H9 (cell line): ENCODE measurements around the gene GCN1. TPM values are rescaled to one million over a fixed set of nuclear protein-coding genes. Genes with fewer than 3 reads are reported as not detected.

Experiments used
- DNase-seq: peaks from one replicate; pipeline ENCODE4 v3.0.0-alpha.2; 2017
- H2AFZ ChIP-seq: one replicate; pipeline ENCODE4 v1.6.1; 2013; ENCODE audit warnings: mild to moderate bottlenecking, low read length, control low read depth, moderate library complexity
- H2AK5ac ChIP-seq: 2 replicates; pipeline ENCODE4 v1.6.1; 2013; ENCODE audit warnings: low read length, control low read depth, mixed read lengths; ENCODE audit not compliant: insufficient read length
- H2BK120ac ChIP-seq: one replicate; pipeline ENCODE4 v1.6.1; 2013; ENCODE audit warnings: low read depth, mild to moderate bottlenecking, low read length, control low read depth, inconsistent platforms; ENCODE audit not compliant: poor library complexity, severe bottlenecking
- H2BK12ac ChIP-seq: 2 replicates; pipeline ENCODE4 v1.6.1; 2013; ENCODE audit warnings: low read length, control low read depth, mixed read lengths, low read depth; ENCODE audit not compliant: insufficient read length
- H2BK15ac ChIP-seq: 2 replicates; pipeline ENCODE4 v1.6.1; 2013; ENCODE audit warnings: low read depth, low read length, control low read depth
- H2BK20ac ChIP-seq: one replicate; pipeline ENCODE4 v1.6.1; 2013; ENCODE audit warnings: low read depth, mild to moderate bottlenecking, low read length, control low read depth, inconsistent platforms; ENCODE audit not compliant: poor library complexity, severe bottlenecking
- H2BK5ac ChIP-seq: 2 replicates; pipeline ENCODE4 v1.6.1; 2013; ENCODE audit warnings: low read length, control low read depth, mixed read lengths; ENCODE audit not compliant: insufficient read length
- H3K14ac ChIP-seq: 2 replicates; pipeline ENCODE4 v1.6.1; 2013; ENCODE audit warnings: low read length, control low read depth; ENCODE audit not compliant: insufficient read depth
- H3K18ac ChIP-seq: 2 replicates; pipeline ENCODE4 v1.6.1; 2013; ENCODE audit warnings: low read depth, mild to moderate bottlenecking, mixed read lengths, low read length, control low read depth; ENCODE audit not compliant: insufficient read length
- H3K23ac ChIP-seq: 2 replicates; pipeline ENCODE4 v1.6.1; 2013; ENCODE audit warnings: low read length, control low read depth, mixed read lengths, low read depth; ENCODE audit not compliant: insufficient read length
- H3K23me2 ChIP-seq: 2 replicates; pipeline ENCODE4 v1.6.1; 2013; ENCODE audit warnings: low read depth, mild to moderate bottlenecking, mixed read lengths, low read length, control low read depth; ENCODE audit not compliant: insufficient read length, poor library complexity, severe bottlenecking
- H3K27ac ChIP-seq: 2 replicates; pipeline ENCODE4 v1.5.1; 2013; ENCODE audit warnings: low read length, control low read depth, mixed read lengths, low read depth; ENCODE audit not compliant: insufficient read length
- H3K27me3 ChIP-seq: 2 replicates; pipeline ENCODE4 v1.6.1; 2013; ENCODE audit warnings: low read length, control low read depth, inconsistent platforms; ENCODE audit not compliant: insufficient read depth
- H3K4ac ChIP-seq: 2 replicates; pipeline ENCODE4 v1.6.1; 2013; ENCODE audit warnings: low read depth, mild to moderate bottlenecking, control low read depth, inconsistent platforms, low read length, moderate library complexity
- H3K4me1 ChIP-seq: 2 replicates; pipeline ENCODE4 v1.6.1; 2013; ENCODE audit warnings: low read length, control low read depth, inconsistent platforms; ENCODE audit not compliant: insufficient read depth
- H3K4me2 ChIP-seq: 2 replicates; pipeline ENCODE4 v1.6.1; 2013; ENCODE audit warnings: low read length, control low read depth, mixed read lengths; ENCODE audit not compliant: insufficient read length, insufficient read depth
- H3K56ac ChIP-seq: 2 replicates; pipeline ENCODE4 v1.6.1; 2013; ENCODE audit warnings: low read depth, mild to moderate bottlenecking, mixed read lengths, low read length, control low read depth; ENCODE audit not compliant: insufficient read length
- H3K79me1 ChIP-seq: 2 replicates; pipeline ENCODE4 v1.6.1; 2013; ENCODE audit warnings: low read depth, mild to moderate bottlenecking, moderate library complexity, low read length, control low read depth, inconsistent platforms; ENCODE audit not compliant: insufficient read depth, poor library complexity, severe bottlenecking
- H3K79me2 ChIP-seq: 2 replicates; pipeline ENCODE4 v1.6.1; 2013; ENCODE audit warnings: low read length, control low read depth, inconsistent platforms; ENCODE audit not compliant: insufficient read depth
- H3K9ac ChIP-seq: 2 replicates; pipeline ENCODE4 v1.6.1; 2013; ENCODE audit warnings: low read length, control low read depth, mixed read lengths; ENCODE audit not compliant: insufficient read length; ENCODE audit errors: extremely low read depth
- H3K9me3 ChIP-seq: one replicate; pipeline ENCODE4 v1.6.1; 2013; ENCODE audit warnings: low read depth, low read length, inconsistent platforms; ENCODE audit not compliant: control insufficient read depth
- H3T11ph ChIP-seq: one replicate; pipeline ENCODE4 v1.6.1; 2013; ENCODE audit warnings: mild to moderate bottlenecking, low read length, control low read depth, inconsistent platforms
- H4K20me1 ChIP-seq: one replicate; pipeline ENCODE4 v1.6.1; 2013; ENCODE audit not compliant: control insufficient read depth, insufficient read length, insufficient read depth
- H4K5ac ChIP-seq: 2 replicates; pipeline ENCODE4 v1.6.1; 2013; ENCODE audit warnings: low read depth, mild to moderate bottlenecking, mixed read lengths, low read length, control low read depth; ENCODE audit not compliant: insufficient read length
- H4K8ac ChIP-seq: replicated peaks from 2 replicates; pipeline ENCODE4 v1.6.1; 2013; ENCODE audit warnings: low read length, control low read depth, mixed read lengths, low read depth; ENCODE audit not compliant: insufficient read length
- H4K91ac ChIP-seq: 2 replicates; pipeline ENCODE4 v1.6.1; 2013; ENCODE audit warnings: low read depth, mild to moderate bottlenecking, moderate library complexity, mixed read lengths, low read length, control low read depth; ENCODE audit not compliant: insufficient read length
- H3K27ac Mint-ChIP-seq, 3 experiments: 2 replicates in 2 of 3; 3 replicates in 1 of 3; pipeline ENCODE4 v1.8.0; 2020 to 2021; ENCODE audit warnings: mixed read lengths in 3 of 3, mild to moderate bottlenecking in 1 of 3, moderate library complexity in 1 of 3
- H3K27me3 Mint-ChIP-seq: 2 replicates; pipeline ENCODE4 v1.8.0; 2021; ENCODE audit warnings: low read depth, mild to moderate bottlenecking, moderate library complexity, mixed read lengths
- H3K36me3 Mint-ChIP-seq, 3 experiments: 2 replicates in 2 of 3; 3 replicates in 1 of 3; pipeline ENCODE4 v1.8.0; 2020 to 2021; ENCODE audit warnings: low read depth in 3 of 3, mixed read lengths in 3 of 3; ENCODE audit not compliant: insufficient read depth in 1 of 3
- H3K4me1 Mint-ChIP-seq, 2 experiments: 2 replicates each; pipeline ENCODE4 v1.8.0; 2020; ENCODE audit warnings: mixed read lengths in 2 of 2
- H3K4me3 Mint-ChIP-seq, 2 experiments: 2 replicates in 1 of 2; 3 replicates in 1 of 2; pipeline ENCODE4 v1.8.0; 2020 to 2021; ENCODE audit warnings: mild to moderate bottlenecking in 2 of 2, mixed read lengths in 2 of 2, moderate library complexity in 1 of 2
- H3K9me3 Mint-ChIP-seq, 2 experiments: 2 replicates in 1 of 2; 3 replicates in 1 of 2; pipeline ENCODE4 v1.8.0; 2020; ENCODE audit warnings: mild to moderate bottlenecking in 2 of 2, mixed read lengths in 2 of 2, moderate library complexity in 1 of 2
- CTCF ChIP-seq: fragments of 200-600 bp; sonication (generic); conservative IDR thresholded peaks from 3 replicates; pipeline ENCODE4 v1.8.0; 2021; ENCODE audit warnings: antibody characterized with exemption, mild to moderate bottlenecking
- WGBS: extraction: QIAGEN DNeasy Blood & Tissue Kit; methylation state at CpG from one replicate; pipeline ENCODE4 v1.1.7; 2013; ENCODE audit warnings: missing lambda C conversion rate, low lambda C conversion rate, mixed read lengths; ENCODE audit not compliant: insufficient read length; ENCODE audit errors: extremely low coverage; 5-methylcytosine and 5-hydroxymethylcytosine counted together
- total RNA-seq: library from RNA; stranded (reverse); gene quantifications from 2 replicates; pipeline ENCODE4 v1.2.1, GENCODE V29; 2021

Gene GCN1
- total RNA-seq, 1 experiment from 2014 or later = 137 TPM

DNA sequence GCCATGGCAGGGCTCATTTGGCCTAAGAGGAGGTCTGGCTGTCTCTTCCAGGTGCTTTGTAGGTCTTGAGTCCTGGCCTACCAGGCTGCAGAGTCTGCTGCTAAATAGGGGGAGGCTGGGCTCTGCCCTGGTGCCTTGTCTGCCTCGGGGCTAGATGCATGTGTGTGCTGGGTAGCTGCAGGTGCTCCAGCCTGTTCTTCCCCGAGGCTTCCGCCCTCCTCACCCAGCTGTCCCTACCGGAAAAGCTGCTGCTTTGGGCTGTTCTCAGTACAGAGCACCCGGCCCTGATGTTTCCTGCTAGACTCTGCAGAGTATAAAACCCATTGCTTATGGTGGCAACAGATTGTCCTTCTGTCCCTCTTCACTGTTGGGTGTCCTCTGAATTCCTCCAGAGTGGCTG lies 115.6 kb downstream of the GCN1 start:
- no peak for DNase-seq
- Mint-ChIP-seq H3K36me3 (peaks cover 2 to 10% (median 8%) of the 10 kb centered on the region in 3 experiments; a peak in 4 of 7 replicates), H3K4me1 (peaks cover 6 to 8% of the 10 kb centered on the region in 2 experiments), H3K4me3 (no peak overlapping the region), H3K27ac (0 out of 7 replicates have a peak overlapping the region, but pooled peaks of 1 of the 3 experiments have one; percentile 24), H3K9me3 (no peaks in the 10 kb centered on the region), H3K27me3 (no peaks in the 10 kb centered on the region)
- no peaks in the 10 kb centered on the region for H3K9me3 ChIP-seq
- no peak overlapping the region for H3K14ac ChIP-seq
- H2AK5ac ChIP-seq = no peak overlapping the region
- no peak overlapping the region for H3K4ac ChIP-seq
- H3K79me2 ChIP-seq = no peaks in the 10 kb centered on the region
- H4K20me1 ChIP-seq = no peaks in the 10 kb centered on the region
- no peak overlapping the region for H3K23ac ChIP-seq
- H3K4me1 ChIP-seq = peaks cover 3% of the 10 kb centered on the region; the same call in 1 of the 2 replicates
- no peak overlapping the region for H3K9ac ChIP-seq
- no peak overlapping the region for H3T11ph ChIP-seq
- no peak overlapping the region for H3K56ac ChIP-seq
- no peak overlapping the region for H2BK12ac ChIP-seq
- H3K4me2 ChIP-seq = no peak overlapping the region
- no peak overlapping the region for H2AFZ ChIP-seq
- H3K27ac ChIP-seq = no peak overlapping the region
- no peak overlapping the region for H4K91ac ChIP-seq
- no peak overlapping the region for H2BK120ac ChIP-seq
- H4K5ac ChIP-seq = no peak overlapping the region
- no peak overlapping the region for H3K18ac ChIP-seq
- no peaks in the 10 kb centered on the region for H3K27me3 ChIP-seq
- no peak overlapping the region for H2BK20ac ChIP-seq
- no CpG with 5 or more reads among the region's 5 CpGs for WGBS
- H4K8ac ChIP-seq = no peak overlapping the region
- TF ChIP-seq CTCF = no peak
- no peaks in the 10 kb centered on the region for H3K79me1 ChIP-seq
- H3K23me2 ChIP-seq = no peaks in the 10 kb centered on the region
- no peak overlapping the region for H2BK15ac ChIP-seq
- no peak overlapping the region for H2BK5ac ChIP-seq
